ENCODE measurements around the gene SRRM2.

The SRRM2 gene

DNA sequence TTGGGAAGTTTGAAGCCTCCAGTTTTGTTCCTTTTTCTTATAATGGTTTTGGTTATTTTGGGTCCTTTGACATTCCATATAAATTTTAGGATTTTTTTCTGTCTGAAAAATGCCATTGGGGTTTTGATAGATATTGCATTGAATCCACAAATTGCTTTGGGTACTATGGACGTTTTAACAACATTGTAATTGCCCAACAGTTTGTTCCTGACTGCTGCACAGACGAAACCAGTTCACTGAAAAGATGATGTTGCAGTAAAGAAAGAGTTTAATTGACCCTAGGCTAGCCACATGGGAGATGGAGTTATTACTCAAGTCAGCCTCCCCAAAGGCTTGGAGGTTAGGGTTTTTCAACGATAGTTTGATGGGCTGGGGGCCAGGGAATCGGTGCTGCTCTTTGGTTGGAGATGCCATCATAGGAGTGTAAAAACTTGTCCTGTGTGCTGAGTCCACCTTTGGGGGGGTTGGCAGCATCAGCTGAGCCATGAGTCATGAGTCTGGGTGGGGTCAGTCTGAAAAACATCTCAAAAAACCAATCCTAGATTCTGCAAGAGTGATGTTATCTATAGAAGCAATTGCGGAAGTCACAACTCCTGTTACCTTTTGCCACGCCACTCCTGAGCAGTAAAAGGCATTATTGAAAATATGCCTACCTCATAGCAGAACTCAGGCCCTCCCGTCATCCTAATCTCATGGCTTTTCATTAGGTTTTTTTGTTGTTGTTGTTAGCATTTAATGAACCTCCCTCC lies 43.1 kb downstream of the SRRM2 start:
- H3K27ac ChIP-seq, result no peak overlapping the region
- no peak for TF ChIP-seq ZFX (IDR thresholded peaks at IDR 0.05; ENCODE audit: borderline replicate concordance)
- TF ChIP-seq, protein P1, sequence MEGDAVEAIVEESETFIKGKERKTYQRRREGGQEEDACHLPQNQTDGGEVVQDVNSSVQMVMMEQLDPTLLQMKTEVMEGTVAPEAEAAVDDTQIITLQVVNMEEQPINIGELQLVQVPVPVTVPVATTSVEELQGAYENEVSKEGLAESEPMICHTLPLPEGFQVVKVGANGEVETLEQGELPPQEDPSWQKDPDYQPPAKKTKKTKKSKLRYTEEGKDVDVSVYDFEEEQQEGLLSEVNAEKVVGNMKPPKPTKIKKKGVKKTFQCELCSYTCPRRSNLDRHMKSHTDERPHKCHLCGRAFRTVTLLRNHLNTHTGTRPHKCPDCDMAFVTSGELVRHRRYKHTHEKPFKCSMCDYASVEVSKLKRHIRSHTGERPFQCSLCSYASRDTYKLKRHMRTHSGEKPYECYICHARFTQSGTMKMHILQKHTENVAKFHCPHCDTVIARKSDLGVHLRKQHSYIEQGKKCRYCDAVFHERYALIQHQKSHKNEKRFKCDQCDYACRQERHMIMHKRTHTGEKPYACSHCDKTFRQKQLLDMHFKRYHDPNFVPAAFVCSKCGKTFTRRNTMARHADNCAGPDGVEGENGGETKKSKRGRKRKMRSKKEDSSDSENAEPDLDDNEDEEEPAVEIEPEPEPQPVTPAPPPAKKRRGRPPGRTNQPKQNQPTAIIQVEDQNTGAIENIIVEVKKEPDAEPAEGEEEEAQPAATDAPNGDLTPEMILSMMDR (IDR thresholded peaks at IDR 0.05), result no peak

DNA sequence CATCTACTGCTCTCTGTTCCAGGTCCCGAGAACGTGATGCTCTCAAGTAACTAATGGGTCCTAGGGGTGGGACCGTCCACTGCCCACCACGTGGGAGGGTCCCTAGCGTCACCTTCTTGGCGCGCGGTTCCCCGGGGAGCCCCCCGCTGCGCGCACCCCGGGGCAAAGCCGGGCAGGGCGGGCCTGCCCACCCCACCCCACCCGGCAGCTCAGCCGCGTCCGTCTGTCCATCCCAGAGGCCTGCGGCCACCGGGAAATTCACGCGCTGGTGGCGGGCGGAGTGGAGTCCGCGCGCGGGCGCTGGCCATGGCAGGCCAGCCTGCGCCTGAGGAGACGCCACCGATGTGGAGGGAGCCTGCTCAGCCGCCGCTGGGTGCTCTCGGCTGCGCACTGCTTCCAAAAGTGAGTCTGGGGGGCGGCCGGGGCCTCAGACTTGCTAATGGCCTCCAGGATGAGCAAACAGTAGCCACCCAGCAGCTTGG lies 46.3 kb downstream of the SRRM2 start:
- TF ChIP-seq ZFX (IDR thresholded peaks at IDR 0.05; ENCODE audit: borderline replicate concordance), result no peak
- TF ChIP-seq, protein P1 (IDR thresholded peaks at IDR 0.05), result no peak
- no peak overlapping the region for H3K27ac ChIP-seq

DNA sequence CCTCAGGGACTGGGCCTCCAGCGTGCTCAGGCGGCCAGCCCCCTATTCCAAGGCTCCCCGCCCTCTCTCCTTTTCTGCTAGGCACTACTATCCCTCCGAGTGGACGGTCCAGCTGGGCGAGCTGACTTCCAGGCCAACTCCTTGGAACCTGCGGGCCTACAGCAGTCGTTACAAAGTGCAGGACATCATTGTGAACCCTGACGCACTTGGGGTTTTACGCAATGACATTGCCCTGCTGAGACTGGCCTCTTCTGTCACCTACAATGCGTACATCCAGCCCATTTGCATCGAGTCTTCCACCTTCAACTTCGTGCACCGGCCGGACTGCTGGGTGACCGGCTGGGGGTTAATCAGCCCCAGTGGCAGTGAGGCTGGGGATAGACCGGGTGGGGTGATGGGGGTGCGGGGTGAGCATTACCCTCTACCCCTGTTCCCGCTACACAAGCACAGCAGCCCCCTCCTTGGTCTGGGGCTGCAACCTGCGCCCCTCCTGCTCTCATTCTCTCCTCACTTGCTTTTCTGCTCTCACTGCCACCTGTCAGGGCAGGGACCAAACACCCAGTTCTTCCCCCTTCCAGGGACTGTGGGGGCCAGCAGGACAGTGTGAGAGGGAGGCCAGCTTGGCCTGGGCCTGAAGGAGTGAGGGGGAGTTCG lies 46.9 kb downstream of the SRRM2 start:
- TF ChIP-seq, protein P1 (IDR thresholded peaks at IDR 0.05), result no peak
- no peak for TF ChIP-seq ZFX (IDR thresholded peaks at IDR 0.05; ENCODE audit: borderline replicate concordance)
- H3K27ac ChIP-seq, result peak overlapping the region; percentile 51

DNA sequence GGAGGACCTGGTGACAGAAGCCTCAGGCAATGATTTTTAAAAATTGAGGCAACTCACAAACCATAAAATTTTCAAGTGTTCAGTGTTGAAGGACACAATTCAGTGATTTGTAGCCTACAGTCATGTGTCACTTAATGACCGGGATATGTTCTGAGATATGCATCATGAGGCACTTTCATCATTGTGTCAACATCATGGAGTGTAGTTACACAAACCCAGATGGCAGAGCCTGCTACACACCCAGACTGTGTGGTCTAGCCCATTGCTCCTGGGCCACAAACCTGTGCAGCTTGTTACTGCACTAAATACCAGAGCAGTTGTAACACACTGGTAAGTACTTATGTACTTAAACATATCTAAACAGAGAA lies 47.4 kb downstream of the SRRM2 start:
- TF ChIP-seq, protein P1 (IDR thresholded peaks at IDR 0.05), result no peak
- no peak for TF ChIP-seq ZFX (IDR thresholded peaks at IDR 0.05; ENCODE audit: borderline replicate concordance)
- peak overlapping the region; percentile 51 for H3K27ac ChIP-seq

DNA sequence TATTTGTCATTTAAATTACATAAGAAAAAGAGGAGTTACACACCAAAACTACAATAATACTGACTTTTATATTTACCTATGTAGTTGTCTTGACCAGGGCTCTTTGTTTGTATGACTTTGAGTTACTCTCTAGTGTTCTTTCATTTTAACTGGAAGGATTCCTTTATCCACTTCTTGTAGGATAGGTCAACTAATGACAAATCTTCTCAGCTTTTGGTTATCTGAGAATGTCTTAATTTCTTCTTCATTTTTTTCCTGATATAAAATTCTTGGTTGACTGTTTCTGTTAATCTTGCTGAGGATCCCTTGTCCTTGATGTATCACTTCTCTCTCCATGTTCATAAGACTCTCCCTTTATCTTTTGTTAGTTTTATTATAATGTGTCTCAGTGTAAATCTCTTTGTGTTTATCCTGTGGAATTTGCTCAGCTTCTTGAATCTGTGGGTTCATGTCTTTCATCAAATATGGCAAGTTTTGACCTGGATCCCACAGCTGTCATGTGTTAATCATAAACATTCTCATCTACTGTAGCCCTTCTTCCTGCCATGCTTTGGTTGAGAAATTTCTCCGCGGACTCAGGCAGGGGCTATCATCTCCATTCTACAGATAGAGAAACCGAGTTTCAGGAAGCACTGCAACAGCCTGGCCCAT lies 51.2 kb downstream of the SRRM2 start:
- no peak for TF ChIP-seq ZFX (IDR thresholded peaks at IDR 0.05; ENCODE audit: borderline replicate concordance)
- TF ChIP-seq, protein P1 (IDR thresholded peaks at IDR 0.05), result no peak

DNA sequence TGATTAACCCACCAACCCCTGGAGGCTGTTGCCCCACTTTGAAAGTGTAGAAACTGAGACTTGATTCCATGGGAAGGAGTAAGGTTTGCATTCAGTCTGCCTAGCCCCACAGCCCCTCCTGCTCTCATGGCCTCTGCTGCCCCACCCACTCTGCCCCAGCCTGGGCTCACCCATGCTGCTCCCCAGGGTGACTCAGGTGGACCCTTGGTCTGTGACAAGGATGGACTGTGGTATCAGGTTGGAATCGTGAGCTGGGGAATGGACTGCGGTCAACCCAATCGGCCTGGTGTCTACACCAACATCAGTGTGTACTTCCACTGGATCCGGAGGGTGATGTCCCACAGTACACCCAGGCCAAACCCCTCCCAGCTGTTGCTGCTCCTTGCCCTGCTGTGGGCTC lies 52.3 kb downstream of the SRRM2 start:
- no peak overlapping the region for H3K27ac ChIP-seq
- TF ChIP-seq, protein P1 (IDR thresholded peaks at IDR 0.05), result no peak
- TF ChIP-seq ZFX (IDR thresholded peaks at IDR 0.05; ENCODE audit: borderline replicate concordance), result no peak

More for the DNA sequence above, 51.2 kb downstream of the SRRM2 start:
- no peak overlapping the region for H3K27ac ChIP-seq
